Trophoblast cell (in vitro differentiated cells and primary cell): Measurements from ENCODE around the gene NENF.

Experiments used
- DNase-seq, 2 donors: peaks; one replicate each; pipeline ENCODE4 v3.0.0-alpha.2; 2016
- H2AFZ ChIP-seq: 2 replicates; pipeline ENCODE4 v1.6.1; 2013; ENCODE audit warnings: low read length, moderate library complexity, mild to moderate bottlenecking; ENCODE audit not compliant: insufficient read depth, poor library complexity
- H2AK5ac ChIP-seq: 2 replicates; pipeline ENCODE4 v1.6.1; 2013; ENCODE audit warnings: mild to moderate bottlenecking, low read length
- H2BK120ac ChIP-seq: 2 replicates; pipeline ENCODE4 v1.6.1; 2013; ENCODE audit warnings: low read length, mild to moderate bottlenecking, moderate library complexity; ENCODE audit not compliant: insufficient read depth, poor library complexity
- H2BK12ac ChIP-seq: 2 replicates; pipeline ENCODE4 v1.6.1; 2013; ENCODE audit warnings: mild to moderate bottlenecking, low read length, moderate library complexity
- H2BK5ac ChIP-seq: 2 replicates; pipeline ENCODE4 v1.6.1; 2013; ENCODE audit warnings: low read length, low read depth, moderate library complexity, mild to moderate bottlenecking; ENCODE audit not compliant: poor library complexity
- H3K14ac ChIP-seq: 2 replicates; pipeline ENCODE4 v1.6.1; 2013; ENCODE audit warnings: mild to moderate bottlenecking, low read length
- H3K18ac ChIP-seq: 2 replicates; pipeline ENCODE4 v1.6.1; 2013; ENCODE audit warnings: mild to moderate bottlenecking, low read length
- H3K23ac ChIP-seq: 2 replicates; pipeline ENCODE4 v1.6.1; 2013; ENCODE audit warnings: low read length
- H3K27ac ChIP-seq: 2 replicates; pipeline ENCODE4 v1.5.1; 2013; ENCODE audit warnings: low read depth, mild to moderate bottlenecking, inconsistent platforms, low read length, moderate library complexity
- H3K27me3 ChIP-seq: 2 replicates; pipeline ENCODE4 v1.6.1; 2013; ENCODE audit warnings: inconsistent platforms, mild to moderate bottlenecking, low read length, moderate library complexity; ENCODE audit not compliant: insufficient read depth
- H3K36me3 ChIP-seq, 2 experiments: 1 replicate in 1 of 2; 2 replicates in 1 of 2; pipeline ENCODE4 v1.6.1; 2013; ENCODE audit warnings: low read length in 2 of 2, mild to moderate bottlenecking in 2 of 2, moderate library complexity in 1 of 2; ENCODE audit not compliant: insufficient read depth in 2 of 2, control insufficient read depth in 1 of 2
- H3K4ac ChIP-seq: 2 replicates; pipeline ENCODE4 v1.6.1; 2013; ENCODE audit warnings: low read depth, mild to moderate bottlenecking, low read length, moderate library complexity
- H3K4me1 ChIP-seq, 2 experiments: 1 replicate in 1 of 2; 2 replicates in 1 of 2; pipeline ENCODE4 v1.6.1; 2013; ENCODE audit warnings: low read length in 2 of 2, mild to moderate bottlenecking in 2 of 2, moderate library complexity in 1 of 2; ENCODE audit not compliant: insufficient read depth in 2 of 2, control insufficient read depth in 1 of 2
- H3K4me2 ChIP-seq: 2 replicates; pipeline ENCODE4 v1.6.1; 2013; ENCODE audit warnings: inconsistent platforms, mild to moderate bottlenecking, low read length, moderate library complexity
- H3K4me3 ChIP-seq: 2 replicates; pipeline ENCODE4 v1.5.1; 2013; ENCODE audit warnings: mild to moderate bottlenecking, low read depth, low read length, inconsistent platforms
- H3K79me1 ChIP-seq: one replicate; pipeline ENCODE4 v1.6.1; 2013; ENCODE audit warnings: low read length
- H3K79me2 ChIP-seq: 2 replicates; pipeline ENCODE4 v1.6.1; 2013; ENCODE audit warnings: low read length, mild to moderate bottlenecking; ENCODE audit not compliant: control insufficient read depth, insufficient read depth, poor library complexity
- H3K9ac ChIP-seq: 2 replicates; pipeline ENCODE4 v1.6.1; 2013; ENCODE audit warnings: mild to moderate bottlenecking, low read length
- H3K9me3 ChIP-seq: 2 replicates; pipeline ENCODE4 v1.6.1; 2013; ENCODE audit warnings: low read depth, mild to moderate bottlenecking, control low read depth, inconsistent platforms, low read length; ENCODE audit not compliant: insufficient read depth
- H4K12ac ChIP-seq: 2 replicates; pipeline ENCODE4 v1.6.1; 2013; ENCODE audit warnings: low read depth, mild to moderate bottlenecking, low read length, moderate library complexity
- H4K8ac ChIP-seq: 2 replicates; pipeline ENCODE4 v1.6.1; 2013; ENCODE audit warnings: low read depth, mild to moderate bottlenecking, low read length, moderate library complexity
- H4K91ac ChIP-seq: one replicate; pipeline ENCODE4 v1.6.1; 2013; ENCODE audit warnings: low read depth, mild to moderate bottlenecking, low read length, moderate library complexity
- WGBS: extraction: QIAGEN DNeasy Blood & Tissue Kit; methylation state at CpG from one replicate; pipeline ENCODE4 v1.1.7; 2013; ENCODE audit warnings: missing lambda C conversion rate; ENCODE audit not compliant: insufficient read length, insufficient coverage; ENCODE audit errors: extremely low coverage; 5-methylcytosine and 5-hydroxymethylcytosine counted together

NENF gene

DNA sequence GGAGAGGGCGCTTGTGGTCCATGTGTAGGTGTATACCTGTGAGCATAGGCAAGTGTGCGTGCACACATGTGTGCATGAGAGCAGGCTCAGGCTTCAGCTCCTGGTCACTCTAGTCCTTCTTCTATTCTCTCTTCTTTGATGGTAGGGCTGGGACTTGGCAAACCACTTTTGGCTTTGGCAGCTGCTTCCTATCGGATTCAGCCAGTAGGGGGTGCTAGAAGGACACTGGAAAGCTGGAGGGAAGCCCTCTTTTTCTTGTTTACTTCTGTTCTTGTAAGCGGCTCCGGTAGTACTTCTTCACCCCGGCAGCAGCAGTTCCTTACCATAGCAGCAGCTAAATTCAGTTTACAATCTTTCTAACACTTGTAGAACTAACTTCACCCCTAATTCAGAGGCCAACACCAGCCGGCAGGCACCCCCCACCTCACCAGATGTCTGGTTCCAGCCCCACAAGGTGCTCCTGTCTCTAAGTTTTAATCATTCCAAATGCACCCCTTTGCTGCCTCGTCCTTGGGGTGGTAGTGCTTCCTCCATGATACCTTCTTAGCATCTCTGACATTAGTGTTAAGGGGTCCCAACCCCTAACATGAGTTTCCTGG, 25.1 kb downstream of the NENF start:
- Histone ChIP-seq H2AFZ (no peak overlapping the region), H2BK120ac (no peak overlapping the region), H2AK5ac (no peak overlapping the region), H3K9ac (no peak overlapping the region), H3K79me1 (no peaks in the 10 kb centered on the region), H3K27me3 (no peaks in the 10 kb centered on the region), H3K4me1 (peaks cover under 1 to 1% of the 10 kb centered on the region in 2 experiments), H2BK5ac (no peak overlapping the region), H3K23ac (no peak overlapping the region), H3K79me2 (no peaks in the 10 kb centered on the region), H3K4me3 (no peak overlapping the region), H4K91ac (peak overlapping the region; percentile 39), H3K36me3 (no peaks in the 10 kb centered on the region), H3K27ac (no peak overlapping the region), H3K4ac (no peak overlapping the region), H3K4me2 (no peak overlapping the region), H3K9me3 (peaks cover 3% of the 10 kb centered on the region), H3K14ac (no peak overlapping the region), H4K12ac (no peak overlapping the region), H3K18ac (no peak overlapping the region), H4K8ac (no peak overlapping the region), H2BK12ac (no peak overlapping the region)
- DNase-seq, result peak; percentile 84 to 94
- WGBS, result no CpG with 5 or more reads among the region's 8 CpGs

DNA sequence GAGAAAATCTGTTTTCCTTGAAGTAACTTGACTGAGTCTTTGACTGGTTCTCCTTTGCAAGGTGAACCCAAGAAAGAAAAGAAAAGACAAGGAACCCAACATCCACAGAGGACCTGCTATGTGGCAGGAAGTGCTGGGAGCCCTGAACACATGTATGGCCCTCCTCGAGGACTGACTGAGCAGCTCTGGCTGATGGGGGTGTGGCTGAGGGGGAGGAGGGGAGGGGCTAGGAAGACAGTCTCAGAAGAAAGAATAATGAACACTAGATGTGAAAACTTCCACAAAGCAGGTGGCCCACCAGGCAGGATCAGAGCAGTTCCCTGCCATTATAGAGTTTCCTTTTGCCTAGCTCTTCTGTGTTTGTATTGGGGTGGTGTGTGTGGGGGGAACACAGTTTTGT, 26.1 kb downstream of the NENF start:
- Histone ChIP-seq H4K12ac (no peak overlapping the region), H3K14ac (no peak overlapping the region), H4K8ac (no peak overlapping the region), H3K4me1 (peaks cover 10% of the 10 kb centered on the region in 2 experiments), H3K4ac (no peak overlapping the region), H3K4me2 (no peak overlapping the region), H2BK120ac (no peak overlapping the region), H3K79me1 (peaks cover 4% of the 10 kb centered on the region), H4K91ac (no peak overlapping the region), H2BK5ac (no peak overlapping the region), H3K9me3 (peaks cover 3% of the 10 kb centered on the region), H3K4me3 (no peak overlapping the region), H3K27me3 (no peaks in the 10 kb centered on the region), H3K27ac (no peak overlapping the region), H3K79me2 (no peaks in the 10 kb centered on the region), H3K36me3 (no peaks in the 10 kb centered on the region), H3K18ac (no peak overlapping the region), H3K9ac (no peak overlapping the region), H2AK5ac (no peak overlapping the region), H2BK12ac (no peak overlapping the region), H3K23ac (no peak overlapping the region), H2AFZ (no peak overlapping the region)
- WGBS, result no CpG with 5 or more reads among the region's 1 CpG
- DNase-seq, result no peak

DNA sequence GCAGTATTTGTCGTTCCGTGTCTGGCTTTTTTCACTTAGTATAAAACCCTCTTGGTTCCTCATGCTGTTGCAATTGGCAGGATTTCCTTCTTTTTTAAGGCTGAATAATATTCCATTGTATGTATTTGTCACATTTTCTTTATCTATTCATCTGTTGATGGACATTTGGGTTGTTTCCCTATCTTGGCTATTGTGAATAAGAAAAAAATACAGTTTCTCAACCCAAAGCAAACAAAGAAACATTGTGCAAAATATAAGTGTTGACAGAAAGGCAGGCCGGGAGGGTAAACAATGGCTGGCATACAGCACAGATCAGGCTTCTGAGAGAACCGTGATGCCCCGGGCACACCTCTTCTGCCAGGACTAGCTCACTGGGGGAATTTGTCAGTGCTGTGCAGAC, 26.9 kb downstream of the NENF start:
- no peak overlapping the region for H3K27ac ChIP-seq
- WGBS, result no CpG with 5 or more reads among the region's 5 CpGs
- H2BK5ac ChIP-seq, result no peak overlapping the region
- no peak overlapping the region for H3K23ac ChIP-seq
- no peak overlapping the region for H2AK5ac ChIP-seq
- H3K4me3 ChIP-seq, result no peak overlapping the region
- no peak overlapping the region for H2BK12ac ChIP-seq
- no peaks in the 10 kb centered on the region for H3K27me3 ChIP-seq
- H3K4me2 ChIP-seq, result no peak overlapping the region
- peaks cover 17 to 18% of the 10 kb centered on the region in 2 experiments for H3K4me1 ChIP-seq
- no peaks in the 10 kb centered on the region for H3K36me3 ChIP-seq
- no peak overlapping the region for H2BK120ac ChIP-seq
- no peak overlapping the region for H4K8ac ChIP-seq
- no peak overlapping the region for H3K4ac ChIP-seq
- no peak overlapping the region for H2AFZ ChIP-seq
- peaks cover 3% of the 10 kb centered on the region for H3K9me3 ChIP-seq
- H3K79me2 ChIP-seq, result no peaks in the 10 kb centered on the region
- no peak overlapping the region for H3K18ac ChIP-seq
- H4K91ac ChIP-seq, result no peak overlapping the region
- no peak for DNase-seq
- no peak overlapping the region for H3K14ac ChIP-seq
- no peak overlapping the region for H4K12ac ChIP-seq
- peaks cover 10% of the 10 kb centered on the region for H3K79me1 ChIP-seq
- no peak overlapping the region for H3K9ac ChIP-seq

DNA sequence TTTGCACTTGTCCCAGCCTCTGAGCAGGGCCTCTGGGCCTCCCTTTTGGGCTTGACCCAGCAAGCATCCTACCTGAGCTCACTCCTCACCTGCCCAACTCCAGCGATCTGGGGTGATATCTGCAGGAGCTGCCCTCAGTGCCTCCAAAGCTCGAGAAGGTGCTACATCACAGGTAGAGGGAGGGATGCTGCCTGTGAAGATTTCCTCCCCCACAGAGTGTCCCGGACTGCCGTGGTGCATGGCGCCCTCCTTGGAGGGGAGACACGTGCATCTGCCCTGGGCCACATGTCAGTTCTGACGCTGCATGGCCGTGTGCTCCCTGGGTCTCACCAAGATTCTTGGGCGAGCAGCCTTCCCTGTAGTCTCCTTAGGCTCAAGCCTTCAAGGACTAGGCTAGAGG, 27.7 kb downstream of the NENF start:
- WGBS, result no CpG with 5 or more reads among the region's 9 CpGs
- Histone ChIP-seq H4K8ac (no peak overlapping the region), H3K4me3 (no peak overlapping the region), H3K79me1 (peaks cover 16% of the 10 kb centered on the region), H3K36me3 (no peaks in the 10 kb centered on the region), H4K12ac (no peak overlapping the region), H3K4me2 (no peak overlapping the region), H3K18ac (no peak overlapping the region), H2BK5ac (no peak overlapping the region), H2BK12ac (no peak overlapping the region), H3K27me3 (no peaks in the 10 kb centered on the region), H3K79me2 (no peaks in the 10 kb centered on the region), H3K14ac (no peak overlapping the region), H2BK120ac (no peak overlapping the region), H3K4ac (no peak overlapping the region), H3K4me1 (peaks cover 25% of the 10 kb centered on the region in 2 experiments), H3K9me3 (peaks cover 3% of the 10 kb centered on the region), H3K9ac (no peak overlapping the region), H4K91ac (no peak overlapping the region), H3K23ac (no peak overlapping the region), H3K27ac (no peak overlapping the region), H2AK5ac (no peak overlapping the region), H2AFZ (no peak overlapping the region)
- DNase-seq, result no peak
